ENCODE measurements around the gene CDKN2AIPNL.

DNA sequence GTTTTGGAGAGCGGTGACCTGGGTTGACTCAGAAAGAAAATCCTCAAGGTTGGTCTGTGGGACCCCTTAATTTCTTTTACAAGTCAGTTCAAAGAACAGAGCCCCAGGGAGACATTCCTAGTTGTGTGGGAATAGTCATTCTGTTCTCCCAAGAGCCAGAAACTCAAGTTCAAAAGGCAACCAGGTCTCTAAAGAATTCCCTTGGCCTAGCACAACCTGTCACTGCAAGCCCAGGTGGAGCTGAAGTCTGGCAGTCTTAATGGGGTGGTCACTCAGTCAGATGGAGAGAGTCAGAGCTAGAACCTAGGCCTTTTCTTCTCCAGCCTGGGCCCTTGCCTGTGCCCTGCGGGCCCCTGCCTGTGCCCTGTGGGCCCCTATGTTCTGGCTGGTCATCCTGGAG lies 37.5 kb upstream of the CDKN2AIPNL start:
- TF ChIP-seq CTCF (IDR thresholded peaks at IDR 0.05) (no peak), POLR2A (IDR thresholded peaks at IDR 0.05) (no peak), POLR2AphosphoS5 (IDR thresholded peaks at IDR 0.05) (no peak), EP300 (IDR thresholded peaks at IDR 0.05; ENCODE audit: low read depth) (no peak)
